ENCODE data around the gene KCNT1. TPM values are rescaled to one million over a fixed set of nuclear protein-coding genes. Genes with fewer than 3 reads are reported as not detected.

Gene KCNT1
- total RNA-seq, 1 experiment from 2014 or later, result 0.68 TPM

DNA sequence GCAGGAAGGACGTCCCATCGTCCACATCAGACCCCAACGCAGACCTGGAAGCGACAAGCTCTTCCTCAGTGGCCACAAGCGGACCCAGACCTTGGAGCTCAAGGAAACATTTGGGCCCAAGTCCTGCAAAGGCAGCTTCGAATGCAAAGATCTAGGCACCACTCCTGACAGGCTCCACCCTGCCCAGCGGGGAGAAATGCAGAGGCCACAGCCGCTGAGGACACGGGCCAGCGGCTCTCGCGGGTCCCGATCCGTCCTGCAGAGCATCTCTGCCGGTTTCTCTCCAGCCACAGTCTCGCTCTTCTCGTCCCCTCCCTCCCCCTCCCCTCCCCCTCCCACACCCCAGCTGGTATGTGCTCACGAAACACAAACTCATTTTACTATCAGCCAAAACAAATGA lies 7.6 kb upstream of the KCNT1 start:
- no peaks in the 10 kb centered on the region for H3K9me3 ChIP-seq (ENCODE audit: control insufficient read depth, low read depth, low read length)
- no peak overlapping the region for H2BK20ac ChIP-seq (ENCODE audit: low read depth, low read length, poor library complexity, severe bottlenecking)
- H2BK5ac ChIP-seq (ENCODE audit: insufficient read length, low read length), result no peak overlapping the region
- Mint-ChIP-seq H3K9me3 (no peaks in the 10 kb centered on the region; a peak in 1 of 5 replicates), H3K4me3 (no peak overlapping the region), H3K36me3 (ENCODE audit: insufficient read depth in 1 of 3, low read depth in 3 of 3) (no peaks in the 10 kb centered on the region; a peak in 1 of 7 replicates), H3K27ac (no peak overlapping the region), H3K27me3 (ENCODE audit: low read depth) (peaks cover 2% of the 10 kb centered on the region; the same call in 1 of the 2 replicates), H3K4me1 (peaks cover 9 to 13% of the 10 kb centered on the region in 2 experiments)
- H3K79me2 ChIP-seq (ENCODE audit: insufficient read depth, low read length), result no peaks in the 10 kb centered on the region
- H3K4me2 ChIP-seq (ENCODE audit: insufficient read depth, insufficient read length, low read length), result no peak overlapping the region
- no peak overlapping the region for H2BK12ac ChIP-seq (ENCODE audit: insufficient read length, low read depth, low read length)
- H3K4ac ChIP-seq (ENCODE audit: low read depth, low read length), result no peak overlapping the region
- no peak overlapping the region for H2BK120ac ChIP-seq (ENCODE audit: low read depth, low read length, poor library complexity, severe bottlenecking)
- no peaks in the 10 kb centered on the region for H3K23me2 ChIP-seq (ENCODE audit: insufficient read length, low read depth, low read length, poor library complexity, severe bottlenecking)
- H3T11ph ChIP-seq (ENCODE audit: low read length), result no peak overlapping the region
- no peaks in the 10 kb centered on the region for H4K20me1 ChIP-seq (ENCODE audit: control insufficient read depth, insufficient read depth, insufficient read length)
- H2AK5ac ChIP-seq (ENCODE audit: insufficient read length, low read length), result no peak overlapping the region
- WGBS (ENCODE audit: extremely low coverage, insufficient read length, low lambda C conversion rate), result no CpG with 5 or more reads among the region's 18 CpGs
- TF ChIP-seq, protein P1, sequence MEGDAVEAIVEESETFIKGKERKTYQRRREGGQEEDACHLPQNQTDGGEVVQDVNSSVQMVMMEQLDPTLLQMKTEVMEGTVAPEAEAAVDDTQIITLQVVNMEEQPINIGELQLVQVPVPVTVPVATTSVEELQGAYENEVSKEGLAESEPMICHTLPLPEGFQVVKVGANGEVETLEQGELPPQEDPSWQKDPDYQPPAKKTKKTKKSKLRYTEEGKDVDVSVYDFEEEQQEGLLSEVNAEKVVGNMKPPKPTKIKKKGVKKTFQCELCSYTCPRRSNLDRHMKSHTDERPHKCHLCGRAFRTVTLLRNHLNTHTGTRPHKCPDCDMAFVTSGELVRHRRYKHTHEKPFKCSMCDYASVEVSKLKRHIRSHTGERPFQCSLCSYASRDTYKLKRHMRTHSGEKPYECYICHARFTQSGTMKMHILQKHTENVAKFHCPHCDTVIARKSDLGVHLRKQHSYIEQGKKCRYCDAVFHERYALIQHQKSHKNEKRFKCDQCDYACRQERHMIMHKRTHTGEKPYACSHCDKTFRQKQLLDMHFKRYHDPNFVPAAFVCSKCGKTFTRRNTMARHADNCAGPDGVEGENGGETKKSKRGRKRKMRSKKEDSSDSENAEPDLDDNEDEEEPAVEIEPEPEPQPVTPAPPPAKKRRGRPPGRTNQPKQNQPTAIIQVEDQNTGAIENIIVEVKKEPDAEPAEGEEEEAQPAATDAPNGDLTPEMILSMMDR (conservative IDR thresholded peaks at IDR 0.05), result no peak
- no peak overlapping the region for H4K91ac ChIP-seq (ENCODE audit: insufficient read length, low read depth, low read length)
- no peak overlapping the region for H3K18ac ChIP-seq (ENCODE audit: insufficient read length, low read depth, low read length)
- H3K9ac ChIP-seq (ENCODE audit: extremely low read depth, insufficient read length, low read length), result no peak overlapping the region
- no peak overlapping the region for H2BK15ac ChIP-seq (ENCODE audit: low read depth, low read length)
- H3K79me1 ChIP-seq (ENCODE audit: insufficient read depth, low read depth, low read length, poor library complexity, severe bottlenecking), result no peaks in the 10 kb centered on the region
- H4K5ac ChIP-seq (ENCODE audit: insufficient read length, low read depth, low read length), result no peak overlapping the region
- H3K27me3 ChIP-seq (ENCODE audit: insufficient read depth, low read length), result no peaks in the 10 kb centered on the region
- no peak overlapping the region for H3K23ac ChIP-seq (ENCODE audit: insufficient read length, low read depth, low read length)
- no peak overlapping the region for H3K14ac ChIP-seq (ENCODE audit: insufficient read depth, low read length)
- H3K4me1 ChIP-seq (ENCODE audit: insufficient read depth, low read length), result no peaks in the 10 kb centered on the region
- no peak for DNase-seq
- no peak overlapping the region for H4K8ac ChIP-seq (replicated peaks; ENCODE audit: insufficient read length, low read depth, low read length)
- H3K27ac ChIP-seq (ENCODE audit: insufficient read length, low read depth, low read length), result no peak overlapping the region
- H3K56ac ChIP-seq (ENCODE audit: insufficient read length, low read depth, low read length), result no peak overlapping the region
- no peak overlapping the region for H2AFZ ChIP-seq (ENCODE audit: low read length)
